ENCODE measurements around the gene IGIP.
A peak's percentile ranks its signal among the peaks of the same experiment; 100 is the strongest.

IGIP gene

GRCh38 chr5:140166911-140167310 lies 41.2 kb downstream of the IGIP start:
- peak; percentile 49 to 79 (median 61) for DNase-seq

- no peak for DNase-seq
Observed at GRCh38 chr5:140168371-140168770, 42.6 kb downstream of the IGIP start.

- peak in 3 of 4 experiments; percentile 32 to 49 (median 35) for DNase-seq
Observed at GRCh38 chr5:140169410-140169809, 43.7 kb downstream of the IGIP start.

- no peak for DNase-seq
Observed at GRCh38 chr5:140172483-140172882, 46.7 kb downstream of the IGIP start.

GRCh38 chr5:140174014-140174413 lies 48.3 kb downstream of the IGIP start:
- no peak for DNase-seq

- DNase-seq: peak; percentile 94 to 98 (median 96)
Observed at GRCh38 chr5:140174465-140175366, 49.0 kb downstream of the IGIP start, which contains the start of gene CYSTM1. CYSTM1 (plus strand) TSS chr5:140175188; CDS start chr5:140194466, 19,278 bp downstream.

GRCh38 chr5:140175367-140176030 lies 49.8 kb downstream of the IGIP start:
- peak; percentile 87 to 95 (median 93) for DNase-seq

GRCh38 chr5:140176031-140176387 lies 50.3 kb downstream of the IGIP start:
- peak in 3 of 4 experiments; percentile 22 to 40 (median 38) for DNase-seq

GRCh38 chr5:140178086-140178410 lies 52.3 kb downstream of the IGIP start:
- no peak for DNase-seq

GRCh38 chr5:140178482-140179116 lies 52.9 kb downstream of the IGIP start:
- DNase-seq: no peak
